Hepatocyte (in vitro differentiated cells): Measurements from ENCODE around the gene ADGRD2.

Experiments used
- EZH2 ChIP-seq: fragments of 200-600 bp; sonication (generic); IDR thresholded peaks from 2 replicates; pipeline ENCODE4 v1.6.1; 2016; ENCODE audit warnings: antibody characterized with exemption, mild to moderate bottlenecking, borderline replicate concordance
- EZH2phosphoT487 ChIP-seq: fragments of 200-600 bp; sonication (generic); IDR thresholded peaks from one replicate; pipeline ENCODE4 v1.6.1; 2018; ENCODE audit warnings: antibody characterized with exemption, mild to moderate bottlenecking, low read depth, moderate library complexity; ENCODE audit not compliant: unreplicated experiment, severe bottlenecking
- TF ChIP-seq, protein P1 (sequence below): fragments of 200-600 bp; sonication (generic); IDR thresholded peaks from 2 replicates; pipeline ENCODE4 v1.5.1; 2016; ENCODE audit warnings: antibody characterized with exemption, mild to moderate bottlenecking; ENCODE audit not compliant: poor library complexity

DNA sequence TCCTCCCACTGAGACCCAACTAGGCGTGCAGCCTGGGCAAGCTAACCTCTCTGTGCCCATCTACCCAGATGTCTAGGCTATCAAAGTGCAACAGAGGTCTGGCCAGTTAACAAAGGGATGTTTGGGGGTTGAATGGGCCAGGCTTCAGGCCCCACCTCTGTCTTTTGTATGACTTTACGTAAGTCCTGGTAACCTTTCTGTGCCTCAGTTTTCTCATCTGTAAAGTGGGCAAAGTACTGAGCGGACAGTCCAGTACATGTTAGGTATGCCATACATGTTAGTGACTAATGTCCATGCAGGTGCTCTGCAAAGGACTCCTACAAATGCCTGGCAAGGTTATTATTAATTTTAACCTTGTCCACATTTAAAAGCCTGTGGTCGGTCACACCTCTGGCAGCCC is 43.0 kb downstream of the ADGRD2 start:
- TF ChIP-seq EZH2: no peak
- TF ChIP-seq, protein P1, sequence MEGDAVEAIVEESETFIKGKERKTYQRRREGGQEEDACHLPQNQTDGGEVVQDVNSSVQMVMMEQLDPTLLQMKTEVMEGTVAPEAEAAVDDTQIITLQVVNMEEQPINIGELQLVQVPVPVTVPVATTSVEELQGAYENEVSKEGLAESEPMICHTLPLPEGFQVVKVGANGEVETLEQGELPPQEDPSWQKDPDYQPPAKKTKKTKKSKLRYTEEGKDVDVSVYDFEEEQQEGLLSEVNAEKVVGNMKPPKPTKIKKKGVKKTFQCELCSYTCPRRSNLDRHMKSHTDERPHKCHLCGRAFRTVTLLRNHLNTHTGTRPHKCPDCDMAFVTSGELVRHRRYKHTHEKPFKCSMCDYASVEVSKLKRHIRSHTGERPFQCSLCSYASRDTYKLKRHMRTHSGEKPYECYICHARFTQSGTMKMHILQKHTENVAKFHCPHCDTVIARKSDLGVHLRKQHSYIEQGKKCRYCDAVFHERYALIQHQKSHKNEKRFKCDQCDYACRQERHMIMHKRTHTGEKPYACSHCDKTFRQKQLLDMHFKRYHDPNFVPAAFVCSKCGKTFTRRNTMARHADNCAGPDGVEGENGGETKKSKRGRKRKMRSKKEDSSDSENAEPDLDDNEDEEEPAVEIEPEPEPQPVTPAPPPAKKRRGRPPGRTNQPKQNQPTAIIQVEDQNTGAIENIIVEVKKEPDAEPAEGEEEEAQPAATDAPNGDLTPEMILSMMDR: no peak
- no peak for TF ChIP-seq EZH2phosphoT487
